Smooth muscle cell of the coronary artery (primary cell): ENCODE measurements around the gene PTGER1. TPM values are rescaled to one million over a fixed set of nuclear protein-coding genes. Genes with fewer than 3 reads are reported as not detected.

ENCODE experiments used
- total RNA-seq: library from RNA; depleted of rRNA; stranded (reverse); fragments of >200 nt; gene quantifications from 2 replicates; pipeline ENCODE4 v1.2.3, GENCODE V29; 2014; ENCODE audit warnings: low replicate concordance

PTGER1 gene, protein sequence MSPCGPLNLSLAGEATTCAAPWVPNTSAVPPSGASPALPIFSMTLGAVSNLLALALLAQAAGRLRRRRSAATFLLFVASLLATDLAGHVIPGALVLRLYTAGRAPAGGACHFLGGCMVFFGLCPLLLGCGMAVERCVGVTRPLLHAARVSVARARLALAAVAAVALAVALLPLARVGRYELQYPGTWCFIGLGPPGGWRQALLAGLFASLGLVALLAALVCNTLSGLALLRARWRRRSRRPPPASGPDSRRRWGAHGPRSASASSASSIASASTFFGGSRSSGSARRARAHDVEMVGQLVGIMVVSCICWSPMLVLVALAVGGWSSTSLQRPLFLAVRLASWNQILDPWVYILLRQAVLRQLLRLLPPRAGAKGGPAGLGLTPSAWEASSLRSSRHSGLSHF
- 0.12 and 1.5 TPM in 2 replicates for total RNA-seq

DNA sequence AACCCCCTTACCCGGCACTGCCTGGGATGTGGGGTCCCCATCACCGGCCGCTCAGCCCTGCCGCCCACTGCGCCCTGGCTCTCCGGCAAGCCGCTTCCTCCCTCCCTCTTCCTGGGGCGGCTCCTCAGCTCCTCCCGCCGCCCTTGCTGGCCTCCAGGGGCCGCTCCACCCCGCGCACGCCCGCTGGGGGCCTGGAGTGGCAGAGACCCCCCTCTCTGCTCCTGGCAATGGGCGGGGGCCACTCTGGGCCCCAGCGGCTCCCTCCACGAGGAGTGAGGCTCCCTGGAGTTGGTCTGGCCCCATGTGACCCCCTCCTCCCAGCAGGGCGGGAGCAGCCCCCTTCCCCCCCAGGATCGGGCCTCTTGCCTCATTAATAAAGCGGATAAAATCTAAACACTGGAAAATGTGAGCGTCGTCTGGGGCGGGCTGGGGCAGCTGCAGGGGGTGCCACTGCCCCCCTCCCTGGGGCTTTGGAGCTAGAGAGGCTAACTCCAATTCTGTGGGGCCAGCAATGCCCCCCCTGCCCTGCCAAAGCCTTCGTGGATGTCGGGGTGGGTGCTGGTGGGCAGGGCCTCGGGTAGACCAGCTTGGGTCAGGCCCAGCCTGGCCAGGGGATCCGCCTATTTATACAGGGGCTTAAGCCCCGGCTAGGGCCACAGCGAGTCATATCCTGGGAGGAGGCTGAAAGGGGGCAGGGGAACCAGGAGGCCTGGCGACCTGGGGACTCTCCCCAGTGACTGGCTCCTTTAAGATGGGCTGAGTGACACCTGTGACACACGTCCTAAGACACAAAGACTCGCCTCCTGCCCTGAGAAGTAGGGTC, at the start of gene PTGER1:
Gene PTGER1, minus strand, starts transcription at position 104 of the 823 bp plus-strand sequence. CDS start 1,034 bp downstream, outside the sequence.

GRCh38 chr19:14517840-14518505, 42.8 kb upstream of the PTGER1 start, which contains the start of gene DNAJB1:
Gene DNAJB1 (minus strand): TSS chr19:14518397. CDS start chr19:14518349, 48 bp downstream.

DNA sequence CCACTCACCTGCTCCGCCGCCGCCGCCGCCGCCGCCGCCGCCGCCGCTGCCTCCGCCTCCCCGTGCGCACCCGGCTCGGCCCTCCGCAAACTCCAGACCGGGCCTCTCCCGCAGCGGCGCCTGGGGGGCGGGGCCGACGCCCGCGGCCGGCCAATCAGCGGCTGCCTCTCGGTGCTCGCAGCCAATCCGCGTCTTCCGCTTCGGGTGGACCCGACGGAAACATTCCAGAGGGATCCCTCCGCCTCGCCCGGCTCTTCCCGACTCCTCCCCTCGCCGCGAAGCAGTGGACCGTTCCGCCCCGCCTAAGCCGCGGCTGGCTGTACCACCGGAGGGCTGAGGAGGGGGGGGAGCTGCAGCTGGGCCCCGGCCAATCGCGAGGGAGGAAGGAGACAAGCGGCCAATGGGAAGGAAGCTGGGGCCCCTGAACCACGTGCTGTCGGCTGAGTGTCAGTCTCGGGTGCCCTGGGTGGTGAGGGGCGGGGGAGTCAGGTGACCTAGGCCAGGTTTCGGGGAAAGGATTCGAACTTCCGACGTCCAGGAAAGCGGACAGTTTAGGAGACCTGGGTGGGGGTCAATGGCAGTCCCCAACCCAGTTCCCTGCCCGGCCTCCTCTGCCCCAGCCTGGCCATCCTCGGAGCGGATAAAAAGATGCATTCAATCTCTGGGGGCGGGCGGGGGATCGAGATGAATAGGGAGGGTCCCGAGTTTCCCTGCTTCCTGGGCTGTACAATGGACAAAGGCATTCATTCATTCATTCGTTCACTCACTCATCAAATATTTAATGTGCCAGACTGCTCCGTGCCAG, 21.1 kb upstream of the PTGER1 start, which contains the start of gene GIPC1:
Gene GIPC1, minus strand, starts transcription at position 99 of the 805 bp plus-strand sequence. CDS start 13,151 bp downstream, outside the sequence.

GRCh38 chr19:14432791-14433553, 42.2 kb downstream of the PTGER1 start, which contains the start of gene PKN1:
Gene PKN1 (plus strand): TSS chr19:14433306. CDS start chr19:14433522, 216 bp downstream.

Other genes with a start within 250 kb of the PTGER1 start
- 13.1 and 15.8 TPM in 2 replicates for gene ADGRE5, start 93.9 kb downstream of the PTGER1 start, total RNA-seq
- gene DDX39A, start 56.0 kb downstream of the PTGER1 start, total RNA-seq = 37.4 and 46.2 TPM in 2 replicates
- 137 and 164 TPM in 2 replicates for gene PKN1, start 42.0 kb downstream of the PTGER1 start, total RNA-seq
- 140 and 157 TPM in 2 replicates for gene GIPC1, start 20.8 kb upstream of the PTGER1 start, total RNA-seq
- gene DNAJB1, start 43.0 kb upstream of the PTGER1 start, total RNA-seq = 38.9 and 73.2 TPM in 2 replicates
- gene TECR, start 54.2 kb upstream of the PTGER1 start, total RNA-seq = 28.1 and 35.0 TPM in 2 replicates
- gene NDUFB7, start 96.7 kb upstream of the PTGER1 start, total RNA-seq = 224 and 415 TPM in 2 replicates
- not detected in 2 replicates for gene CLEC17A, start 107.7 kb upstream of the PTGER1 start, total RNA-seq
- not detected in 2 replicates for gene ADGRE3, start 199.5 kb upstream of the PTGER1 start, total RNA-seq
- gene ZNF333, start 214.7 kb upstream of the PTGER1 start, total RNA-seq = 15.0 and 20.1 TPM in 2 replicates